HG03565 (cell line): ENCODE measurements around the gene MRPL23.
"Not testable (repeated sequence)": the region's sequence is repeated elsewhere in the genome, so short reads cannot be mapped to it uniquely, and the experiment has no call there.

Source experiments
- ATAC-seq: cut with Tn5 transposase; IDR thresholded peaks from one replicate; pipeline ENCODE4 v1.9.1; 2021; ENCODE audit warnings: mild to moderate bottlenecking, moderate library complexity; ENCODE audit not compliant: unreplicated experiment

The MRPL23 gene

GRCh38 chr11:1932681-1933080 is 14.5 kb upstream of the MRPL23 start:
- ATAC-seq: no peak

- no peak for ATAC-seq
Measured at GRCh38 chr11:1933416-1934334, 13.5 kb upstream of the MRPL23 start.

GRCh38 chr11:1934335-1935155 is 12.6 kb upstream of the MRPL23 start:
- ATAC-seq: no peak

- no peak for ATAC-seq
Measured at GRCh38 chr11:1935156-1936071, 11.7 kb upstream of the MRPL23 start.

- no peak for ATAC-seq
Measured at GRCh38 chr11:1936072-1936780, 10.9 kb upstream of the MRPL23 start.

GRCh38 chr11:1936781-1937615 is 10.1 kb upstream of the MRPL23 start:
- ATAC-seq: no peak

GRCh38 chr11:1937616-1938342 is 9.4 kb upstream of the MRPL23 start:
- no peak for ATAC-seq

- ATAC-seq: no peak
Measured at GRCh38 chr11:1938343-1939005, 8.7 kb upstream of the MRPL23 start.

- no peak for ATAC-seq
Measured at GRCh38 chr11:1939006-1939625, 8.0 kb upstream of the MRPL23 start.

GRCh38 chr11:1939788-1940187 is 7.3 kb upstream of the MRPL23 start:
- ATAC-seq: not testable (repeated sequence)

- no peak for ATAC-seq
Measured at GRCh38 chr11:1942558-1943260, 4.4 kb upstream of the MRPL23 start.

GRCh38 chr11:1943576-1943975 is 3.6 kb upstream of the MRPL23 start:
- no peak for ATAC-seq

GRCh38 chr11:1943977-1944376 is 3.2 kb upstream of the MRPL23 start:
- ATAC-seq: no peak

- ATAC-seq: no peak
Measured at GRCh38 chr11:1947592-1948237, 583 bp downstream of the MRPL23 start.

GRCh38 chr11:1948389-1948788 is 1.3 kb downstream of the MRPL23 start:
- ATAC-seq: no peak

- ATAC-seq: no peak
Measured at GRCh38 chr11:1949302-1949701, 2.2 kb downstream of the MRPL23 start.

GRCh38 chr11:1949922-1950321 is 2.8 kb downstream of the MRPL23 start:
- ATAC-seq: no peak
